HepG2 (cell line): ENCODE measurements around the gene PSMG1. TPM values are rescaled to one million over a fixed set of nuclear protein-coding genes. Genes with fewer than 3 reads are reported as not detected.

Experiments used
- ATAC-seq: fragments of 200-7000 bp; cut with Tn5 transposase; 3 replicates; pipeline ENCODE4 v1.9.1; 2020; ENCODE audit warnings: mild to moderate bottlenecking, moderate library complexity
- BruUV-seq: library from RNA; stranded (reverse); fragments of 400-500 nt; replicated peaks from 2 replicates; lab custom pipeline; 2021; lab: Mats Ljungman, UMichigan
- CTCF ChIA-PET: fragments of 300-600 bp; formaldehyde crosslinking; extraction: SDS; loops from one replicate; lab custom pipeline; 2021; ENCODE audit warnings: low total read pairs, inconsistent platforms, low intra/inter-chr PET ratio; lab: Yijun Ruan, JAX
- POLR2A ChIA-PET: fragments of 350-600 bp; sonication (Branson Sonifier 250); formaldehyde crosslinking; loops from one replicate; lab custom pipeline; 2020; ENCODE audit warnings: antibody characterized with exemption, inconsistent platforms; lab: Yijun Ruan, JAX
- DNase-seq: peaks from one replicate; pipeline ENCODE4 v3.0.0-alpha.2; 2015; ENCODE audit warnings: low spot score
- FAIRE-seq: peaks from 3 replicates; lab custom pipeline; 2011; peaks lifted over from hg19 to GRCh38; lab: Jason Lieb, UNC
- H2AFZ ChIP-seq: one replicate; pipeline ENCODE4 v1.6.1; 2011; ENCODE audit warnings: low read length, inconsistent platforms
- H3K27ac ChIP-seq: fragments of 300-600 bp; 3 replicates; pipeline ENCODE4 v1.8.0; 2011; ENCODE audit warnings: mixed run types, mild to moderate bottlenecking, mixed read lengths, low read length, inconsistent platforms; ENCODE audit not compliant: insufficient read depth; ENCODE audit errors: extremely low read length
- H3K27me3 ChIP-seq, 2 experiments: fragments of 200-600 bp in 1 of 2; 2 replicates in 1 of 2; 3 replicates in 1 of 2; pipeline versions ENCODE4 v1.6.0 to v1.8.0; 2011; ENCODE audit warnings: low read length in 2 of 2, mild to moderate bottlenecking in 2 of 2, moderate library complexity in 2 of 2, inconsistent platforms in 1 of 2; ENCODE audit not compliant: insufficient read depth in 2 of 2, control insufficient read depth in 1 of 2
- H3K36me3 ChIP-seq, 2 experiments: fragments of 200-600 bp in 1 of 2; replicated peaks in 1 of 2; 2 replicates in 1 of 2; 3 replicates in 1 of 2; pipeline versions ENCODE4 v1.5.1 to v1.8.0; 2011; ENCODE audit warnings: low read length in 2 of 2, inconsistent platforms in 1 of 2; ENCODE audit not compliant: insufficient read depth in 2 of 2, control insufficient read depth in 1 of 2
- H3K4me1 ChIP-seq: 2 replicates; pipeline ENCODE4 v1.5.1; 2012; ENCODE audit warnings: low read length, inconsistent platforms; ENCODE audit not compliant: insufficient read depth
- H3K4me2 ChIP-seq: 2 replicates; pipeline ENCODE4 v1.6.0; 2011; ENCODE audit warnings: low read depth, low read length, inconsistent platforms
- H3K4me3 ChIP-seq, 3 experiments: fragments of 200-600 bp in 1 of 3; sonication (generic), shearing (Covaris generic) in 1 of 3; replicated peaks in 1 of 3; 2 replicates each; pipeline ENCODE4 v1.5.1; 2011 to 2016; ENCODE audit warnings: low read length in 3 of 3, inconsistent platforms in 2 of 3, low read depth in 2 of 3, mild to moderate bottlenecking in 2 of 3, control low read depth in 1 of 3, mixed read lengths in 1 of 3; ENCODE audit not compliant: insufficient read depth in 1 of 3
- H3K79me2 ChIP-seq: one replicate; pipeline ENCODE4 v1.6.1; 2011; ENCODE audit warnings: low read length, inconsistent platforms; ENCODE audit not compliant: insufficient read depth
- H3K9ac ChIP-seq: 2 replicates; pipeline ENCODE4 v1.6.0; 2011; ENCODE audit warnings: mild to moderate bottlenecking, low read depth, low read length, inconsistent platforms; ENCODE audit not compliant: insufficient read depth
- H3K9me3 ChIP-seq: 2 replicates; pipeline ENCODE4 v1.5.1; 2012; ENCODE audit warnings: mild to moderate bottlenecking, low read length
- H4K20me1 ChIP-seq: 2 replicates; pipeline ENCODE4 v1.6.0; 2011; ENCODE audit warnings: inconsistent platforms, mild to moderate bottlenecking, low read length, moderate library complexity; ENCODE audit not compliant: insufficient read depth
- ARNT2 ChIP-seq: sonication (generic); formaldehyde crosslinking; IDR thresholded peaks from 2 replicates; pipeline ENCODE4 v1.8.0; 2022; ENCODE audit warnings: mild to moderate bottlenecking, low read depth, missing genetic modification reagents, moderate library complexity
- FLYWCH1 ChIP-seq: sonication (generic); formaldehyde crosslinking; IDR thresholded peaks from 2 replicates; pipeline ENCODE4 v1.8.1; 2023; ENCODE audit warnings: mild to moderate bottlenecking, missing genetic modification reagents
- GZF1 ChIP-seq: sonication (generic); formaldehyde crosslinking; IDR thresholded peaks from 2 replicates; pipeline ENCODE4 v1.5.1; 2020; ENCODE audit warnings: mild to moderate bottlenecking, missing genetic modification reagents
- JDP2 ChIP-seq: sonication (generic); formaldehyde crosslinking; IDR thresholded peaks from 2 replicates; pipeline ENCODE4 v1.8.1; 2022; ENCODE audit warnings: missing genetic modification reagents, borderline replicate concordance
- KAT2B ChIP-seq: fragments of 150-350 bp; IDR thresholded peaks from 2 replicates; pipeline ENCODE4 v1.6.1; 2014; ENCODE audit warnings: low read depth, low read length, borderline replicate concordance
- LCORL ChIP-seq, 2 experiments: fragments of 450-650 bp in 1 of 2; sonication (generic) in 1 of 2; formaldehyde crosslinking in 1 of 2; IDR thresholded peaks; 2 replicates each; pipeline versions ENCODE4 v1.5.0 to v1.6.1; 2017 to 2020; ENCODE audit warnings: antibody characterized with exemption in 1 of 2, missing genetic modification reagents in 1 of 2
- MAFG ChIP-seq: sonication (generic); formaldehyde crosslinking; IDR thresholded peaks from 2 replicates; pipeline ENCODE4 v1.5.1; 2020; ENCODE audit warnings: mild to moderate bottlenecking, missing genetic modification reagents
- NR0B2 ChIP-seq: sonication (generic); formaldehyde crosslinking; IDR thresholded peaks from 2 replicates; pipeline ENCODE4 v1.4.0; 2020; ENCODE audit warnings: mild to moderate bottlenecking, missing genetic modification reagents
- ZNF704 ChIP-seq: sonication (generic); formaldehyde crosslinking; IDR thresholded peaks from 2 replicates; pipeline ENCODE4 v1.8.1; 2023; ENCODE audit warnings: mild to moderate bottlenecking, inconsistent platforms, moderate library complexity, missing genetic modification reagents, borderline replicate concordance
- WGBS: methylation state at CpG from one replicate; pipeline ENCODE4 v1.1.6; 2017; ENCODE audit warnings: low lambda C conversion rate; 5-methylcytosine and 5-hydroxymethylcytosine counted together
- in situ Hi-C: cut with HindIII; loops from 2 replicates; pipeline ENCODE4 v1.10.0; 2017; ENCODE audit warnings: low pct_unique_long_range_greater_than_20kb; ENCODE audit not compliant: extremely low pct_ligation_motif_present
- intact Hi-C: fragments of 100-400 bp; cut with micrococcal nuclease; formaldehyde crosslinking; loops from one replicate; pipeline ENCODE4 v1.10.0; 2022; ENCODE audit not compliant: unreplicated experiment
- polyA plus RNA-seq, 8 experiments: library from polyadenylated mRNA; depleted of rRNA in 3 of 8; stranded (reverse) in 7 of 8; unstranded in 1 of 8; fragments of >200 nt; fragmentation: Illumina TruSeq in 4 of 8; extraction: Trizol in 4 of 8; gene quantifications; 2 replicates each; pipeline versions ENCODE4 v1.2.1 to v1.2.3, GENCODE V29; 2011 to 2016; ENCODE audit warnings: low read depth in 4 of 8, missing spikeins in 1 of 8, mixed read lengths in 1 of 8; ENCODE audit not compliant: insufficient read depth in 1 of 8
- total RNA-seq, 5 experiments: library from RNA; depleted of rRNA; stranded (reverse); fragments of >200 nt; fragmentation: Illumina TruSeq; extraction: Trizol; gene quantifications; 2 replicates each; pipeline ENCODE4 v1.2.3, GENCODE V29; 2016; ENCODE audit warnings: low read depth in 1 of 5

The PSMG1 gene
- total and polyA plus RNA-seq, 2 of the 13 experiments (the other 11 are each of a cell fraction or from before 2014, with no cell fraction given) = 63.6 to 173 TPM

- H3K36me3 ChIP-seq = no peaks in the 10 kb centered on the region
- no peak for TF ChIP-seq MAFG (CRISPR knock-in tag)
- TF ChIP-seq FLYWCH1 = no peak
- TF ChIP-seq JDP2 (CRISPR knock-in tag) = no peak
- no peak for TF ChIP-seq LCORL (IDR thresholded peaks at IDR 0.05)
- TF ChIP-seq LCORL (CRISPR knock-in tag; IDR thresholded peaks at IDR 0.05) = no peak
- no peak for TF ChIP-seq ARNT2 (CRISPR knock-in tag)
- no peak for TF ChIP-seq GZF1
- TF ChIP-seq KAT2B = no peak
- TF ChIP-seq ZNF704 (CRISPR knock-in tag) = no peak
- TF ChIP-seq NR0B2 = no peak
- no peaks in the 10 kb centered on the region for H3K79me2 ChIP-seq
- DNase-seq (no peak), ATAC-seq (no peak), FAIRE-seq (no peak)
- CTCF ChIA-PET = no interaction called here
- no peaks in the 10 kb centered on the region for H3K9me3 ChIP-seq
- BruUV-seq = no TSS peak
- in situ Hi-C loops = no loop called here
- H3K27me3 ChIP-seq = peaks cover 0 to 19% of the 10 kb centered on the region in 2 experiments; a peak in 2 of 5 replicates
- no peaks in the 10 kb centered on the region for H3K4me1 ChIP-seq
- no peak overlapping the region for H2AFZ ChIP-seq
- intact Hi-C loops = no loop called here
- no peak overlapping the region for H3K4me3 ChIP-seq
- POLR2A ChIA-PET = no interaction called here
- no peaks in the 10 kb centered on the region for H4K20me1 ChIP-seq
- no peak overlapping the region for H3K4me2 ChIP-seq
- H3K9ac ChIP-seq = no peak overlapping the region
- WGBS = 60% methylated on average over 6 of the region's 6 CpGs
- no peak overlapping the region for H3K27ac ChIP-seq
Observed at GRCh38 chr21:39150316-39150715, 32.9 kb downstream of the PSMG1 start.
